Gastrocnemius medialis (tissue), 4 donors: Measurements from ENCODE around the gene TNIK. TPM values are rescaled to one million over a fixed set of nuclear protein-coding genes. Genes with fewer than 3 reads are reported as not detected.

Experiments used
- ATAC-seq, 2 donors: fragments of 150-250 bp; one replicate each; pipeline ENCODE4 v1.9.1; 2016
- DNase-seq, 2 donors: peaks; one replicate each; pipeline ENCODE4 v3.0.0-alpha.2; 2019
- H3K27ac ChIP-seq, 4 donors: fragments of 200-600 bp; sonication (generic); 1 replicate in 1 of 4; 2 replicates in 3 of 4; pipeline ENCODE4 v1.5.1; 2016 to 2018; ENCODE audit warnings: mild to moderate bottlenecking in 2 of 4, moderate library complexity in 1 of 4
- H3K27me3 ChIP-seq, 3 donors: fragments of 200-600 bp; sonication (generic) in 2 of 3; 1 replicate in 1 of 3; 2 replicates in 2 of 3; pipeline versions ENCODE4 v1.5.1 to v1.6.0; 2016 to 2019; ENCODE audit warnings: mild to moderate bottlenecking in 1 of 3, moderate library complexity in 1 of 3
- H3K36me3 ChIP-seq, 2 donors: fragments of 200-600 bp; sonication (generic) in 1 of 2; one replicate each; pipeline ENCODE4 v1.5.1; 2017 to 2018
- H3K4me1 ChIP-seq, 2 donors: fragments of 200-600 bp; sonication (generic) in 1 of 2; one replicate each; pipeline ENCODE4 v1.5.1; 2016 to 2017; ENCODE audit warnings: mild to moderate bottlenecking in 2 of 2
- H3K4me3 ChIP-seq, 4 donors: fragments of 200-600 bp; sonication (generic) in 3 of 4; 1 replicate in 1 of 4; 2 replicates in 3 of 4; pipeline ENCODE4 v1.5.1; 2016 to 2019; ENCODE audit warnings: mild to moderate bottlenecking in 2 of 4
- H3K9me3 ChIP-seq, 3 donors: fragments of 200-600 bp; sonication (generic) in 2 of 3; 1 replicate in 1 of 3; 2 replicates in 2 of 3; pipeline ENCODE4 v1.5.1; 2016 to 2019
- POLR2A ChIP-seq, 2 donors: fragments of 450-650 bp; IDR thresholded peaks; one replicate each; pipeline ENCODE4 v1.6.1; 2017; ENCODE audit warnings: antibody characterized with exemption in 2 of 2, mild to moderate bottlenecking in 2 of 2, moderate library complexity in 2 of 2
- in situ Hi-C, 4 donors: fragments of 200-750 bp; cut with MboI; loops; one replicate each; pipeline versions ENCODE4 v1.15.0 to v1.8.0; 2017; ENCODE audit warnings: low sequenced_read_pairs in 4 of 4
- intact Hi-C: fragments of 100-400 bp; cut with DNase I; formaldehyde crosslinking; loops from one replicate; pipeline ENCODE4 v1.15.1; 2023; ENCODE audit warnings: low total_unique reads
- total RNA-seq, 4 donors: library from RNA; depleted of rRNA; stranded (reverse); fragments of >200 nt; gene quantifications; one replicate each; pipeline versions ENCODE4 v1.1.0 to v1.2.3, GENCODE V29; 2016
- TF ChIP-seq, protein P1 (sequence below), 5 experiments: fragments of 450-650 bp in 3 of 5; fragments of 200-600 bp in 2 of 5; sonication (generic) in 2 of 5; IDR thresholded peaks in 4 of 5; conservative IDR thresholded peaks in 1 of 5; 1 replicate in 4 of 5; 2 replicates in 1 of 5; pipeline ENCODE4 v1.5.1; 2016 to 2019; ENCODE audit warnings: antibody characterized with exemption in 5 of 5, mild to moderate bottlenecking in 3 of 5, moderate library complexity in 3 of 5

TNIK gene
- total RNA-seq, 4 donors from 2014 or later: 5.2 to 19.7 (median 10.6) TPM

- Histone ChIP-seq H3K27me3 (no peaks in the 10 kb centered on the region), H3K27ac (no peak overlapping the region), H3K36me3 (no peaks in the 10 kb centered on the region), H3K4me1 (peaks cover 55 to 71% of the 10 kb centered on the region in 2 donors), H3K4me3 (no peak overlapping the region), H3K9me3 (no peaks in the 10 kb centered on the region)
- ATAC-seq (no peak), DNase-seq (no peak)
- in situ Hi-C loops: no loop called here
- no peak for TF ChIP-seq POLR2A (IDR thresholded peaks at IDR 0.05)
- TF ChIP-seq, protein P1, sequence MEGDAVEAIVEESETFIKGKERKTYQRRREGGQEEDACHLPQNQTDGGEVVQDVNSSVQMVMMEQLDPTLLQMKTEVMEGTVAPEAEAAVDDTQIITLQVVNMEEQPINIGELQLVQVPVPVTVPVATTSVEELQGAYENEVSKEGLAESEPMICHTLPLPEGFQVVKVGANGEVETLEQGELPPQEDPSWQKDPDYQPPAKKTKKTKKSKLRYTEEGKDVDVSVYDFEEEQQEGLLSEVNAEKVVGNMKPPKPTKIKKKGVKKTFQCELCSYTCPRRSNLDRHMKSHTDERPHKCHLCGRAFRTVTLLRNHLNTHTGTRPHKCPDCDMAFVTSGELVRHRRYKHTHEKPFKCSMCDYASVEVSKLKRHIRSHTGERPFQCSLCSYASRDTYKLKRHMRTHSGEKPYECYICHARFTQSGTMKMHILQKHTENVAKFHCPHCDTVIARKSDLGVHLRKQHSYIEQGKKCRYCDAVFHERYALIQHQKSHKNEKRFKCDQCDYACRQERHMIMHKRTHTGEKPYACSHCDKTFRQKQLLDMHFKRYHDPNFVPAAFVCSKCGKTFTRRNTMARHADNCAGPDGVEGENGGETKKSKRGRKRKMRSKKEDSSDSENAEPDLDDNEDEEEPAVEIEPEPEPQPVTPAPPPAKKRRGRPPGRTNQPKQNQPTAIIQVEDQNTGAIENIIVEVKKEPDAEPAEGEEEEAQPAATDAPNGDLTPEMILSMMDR (IDR thresholded peaks at IDR 0.05 in 4 of 5, conservative IDR thresholded peaks at IDR 0.05 in 1 of 5): no peak
- intact Hi-C loops: no loop called here
Observed at GRCh38 chr3:171397089-171397488, 63.1 kb downstream of the TNIK start.

GRCh38 chr3:171396048-171396447, 64.2 kb downstream of the TNIK start:
- Histone ChIP-seq H3K9me3 (no peaks in the 10 kb centered on the region), H3K27me3 (no peaks in the 10 kb centered on the region), H3K36me3 (no peaks in the 10 kb centered on the region), H3K27ac (peak overlapping the region in 1 of 4 donors; percentile 13), H3K4me1 (peaks cover 55 to 64% of the 10 kb centered on the region in 2 donors), H3K4me3 (no peak overlapping the region)
- ATAC-seq (peak in 1 of 2 donors; percentile 37), DNase-seq (no peak)
- in situ Hi-C loops (no loop called here), intact Hi-C loops (no loop called here)
- no peak for TF ChIP-seq POLR2A (IDR thresholded peaks at IDR 0.05)
- TF ChIP-seq, protein P1 (IDR thresholded peaks at IDR 0.05 in 4 of 5, conservative IDR thresholded peaks at IDR 0.05 in 1 of 5): no peak

DNA sequence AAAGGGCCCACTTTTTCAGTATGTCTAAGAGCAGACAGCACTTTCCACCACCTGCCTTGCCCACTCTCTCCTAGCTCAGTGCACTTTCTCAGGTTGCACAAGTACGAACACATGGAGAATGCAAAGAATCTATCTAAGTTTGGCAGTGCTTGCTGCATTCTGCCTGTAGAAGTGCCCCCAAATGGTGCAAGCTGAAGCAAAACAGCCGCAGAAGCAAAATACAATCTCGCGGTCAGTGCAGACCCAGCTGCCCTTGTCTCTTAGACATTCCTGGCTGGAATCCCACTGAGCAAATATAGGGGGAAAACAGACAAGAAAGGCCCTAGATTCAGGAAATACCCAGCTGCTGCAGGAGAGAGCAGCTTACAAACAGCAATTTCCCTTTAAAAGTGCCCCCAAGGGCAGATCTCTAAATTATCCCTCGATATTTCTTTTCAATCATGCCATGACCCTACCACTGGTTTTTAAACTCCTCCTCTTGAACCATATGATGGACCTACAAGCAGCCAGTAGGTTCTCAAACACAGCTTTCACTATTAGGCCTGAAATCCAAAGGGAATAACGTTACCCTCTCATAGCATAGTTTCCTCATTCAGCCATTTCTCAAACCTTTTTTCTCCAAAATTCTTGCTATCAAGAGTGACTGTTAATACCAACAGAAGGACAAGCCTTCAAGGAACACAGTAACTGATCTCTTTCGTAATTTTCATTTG, 67.0 kb downstream of the TNIK start:
- no peak overlapping the region for H3K4me3 ChIP-seq
- no peaks in the 10 kb centered on the region for H3K36me3 ChIP-seq
- intact Hi-C loops: no loop called here
- H3K4me1 ChIP-seq: peaks cover 46 to 55% of the 10 kb centered on the region in 2 donors
- no peak for TF ChIP-seq POLR2A (IDR thresholded peaks at IDR 0.05)
- TF ChIP-seq, protein P1 (IDR thresholded peaks at IDR 0.05 in 4 of 5, conservative IDR thresholded peaks at IDR 0.05 in 1 of 5): no peak
- in situ Hi-C loops: no loop called here
- DNase-seq: no peak
- H3K27me3 ChIP-seq: no peaks in the 10 kb centered on the region
- peak overlapping the region in 3 of 4 donors; percentile 7 to 57 (median 10) for H3K27ac ChIP-seq
- no peaks in the 10 kb centered on the region for H3K9me3 ChIP-seq
- ATAC-seq: no peak

GRCh38 chr3:171391432-171391831, 68.8 kb downstream of the TNIK start:
- H3K9me3 ChIP-seq: no peaks in the 10 kb centered on the region
- no peak overlapping the region for H3K27ac ChIP-seq
- no peak overlapping the region for H3K4me3 ChIP-seq
- no peaks in the 10 kb centered on the region for H3K36me3 ChIP-seq
- TF ChIP-seq, protein P1 (IDR thresholded peaks at IDR 0.05 in 4 of 5, conservative IDR thresholded peaks at IDR 0.05 in 1 of 5): no peak
- no peak for TF ChIP-seq POLR2A (IDR thresholded peaks at IDR 0.05)
- H3K27me3 ChIP-seq: no peaks in the 10 kb centered on the region
- in situ Hi-C loops: no loop called here
- H3K4me1 ChIP-seq: peaks cover 39 to 46% of the 10 kb centered on the region in 2 donors
- DNase-seq (no peak), ATAC-seq (no peak)
- intact Hi-C loops: no loop called here
